Spleen (tissue), 7 donors: ENCODE results near the gene WHRN.

ENCODE experiments used
- CTCF ChIP-seq, 11 experiments: fragments of 200-600 bp in 7 of 11; fragments of 450-650 bp in 4 of 11; sonication (generic) in 4 of 11; IDR thresholded peaks in 8 of 11; conservative IDR thresholded peaks in 3 of 11; 1 replicate in 7 of 11; 2 replicates in 4 of 11; pipeline versions ENCODE4 v1.4.0 to v1.8.0; 2016 to 2021; ENCODE audit warnings: antibody characterized with exemption in 11 of 11, inconsistent platforms in 4 of 11, mild to moderate bottlenecking in 1 of 11
- POLR2AphosphoS5 ChIP-seq, 3 donors: sonication (generic); formaldehyde crosslinking; IDR thresholded peaks; one replicate each; pipeline ENCODE4 v1.5.1; 2017; ENCODE audit warnings: antibody characterized with exemption in 3 of 3
- donor health status: DM: no; HTN: no; CAD: no; lungs with moderate emphysema.
- donor health status: DM: no; HTN: no; CAD: no.
- donor health status: DM: no; HTN: no; CAD: no.

GRCh38 chr9:114395768-114396167 is 109.5 kb downstream of the WHRN start:
- no peak for TF ChIP-seq POLR2AphosphoS5 (IDR thresholded peaks at IDR 0.05)
- no peak for TF ChIP-seq CTCF (IDR thresholded peaks at IDR 0.05 in 8 of 11, conservative IDR thresholded peaks at IDR 0.05 in 3 of 11)
